Neural cell (in vitro differentiated cells): ENCODE measurements around the gene GNLY. TPM values are rescaled to one million over a fixed set of nuclear protein-coding genes. Genes with fewer than 3 reads are reported as not detected.

Experiments
- H2AFZ ChIP-seq: fragments of 200-600, 300-800 bp; sonication (generic), shearing (Covaris generic); 2 replicates; pipeline ENCODE4 v1.6.0; 2014; ENCODE audit warnings: low read depth, mild to moderate bottlenecking, antibody characterized with exemption, low read length, moderate library complexity
- H3F3A ChIP-seq: fragments of 200-600 bp; shearing (Covaris generic); 2 replicates; pipeline ENCODE4 v1.6.1; 2016; ENCODE audit warnings: mild to moderate bottlenecking, moderate library complexity, mixed read lengths, antibody characterized with exemption, low read length; ENCODE audit not compliant: insufficient read depth, poor library complexity, severe bottlenecking
- H3K27ac ChIP-seq: fragments of 200-600, 300-800 bp; sonication (generic), shearing (Covaris generic); 2 replicates; pipeline ENCODE4 v1.5.1; 2014; ENCODE audit warnings: mild to moderate bottlenecking, low read length, moderate library complexity
- H3K27me3 ChIP-seq: fragments of 300-800, 200-600 bp; sonication (generic), shearing (Covaris generic); 2 replicates; pipeline ENCODE4 v1.6.0; 2014; ENCODE audit warnings: mild to moderate bottlenecking, low read depth, low read length, moderate library complexity; ENCODE audit not compliant: insufficient read depth
- H3K36me3 ChIP-seq: fragments of 300-800, 200-600 bp; sonication (generic), shearing (Covaris generic); 2 replicates; pipeline ENCODE4 v1.5.1; 2014; ENCODE audit warnings: mild to moderate bottlenecking, antibody characterized with exemption, low read length, moderate library complexity; ENCODE audit not compliant: insufficient read depth
- H3K4me2 ChIP-seq: fragments of 300-800, 200-600 bp; sonication (generic), shearing (Covaris generic); 2 replicates; pipeline ENCODE4 v1.6.0; 2014; ENCODE audit warnings: mild to moderate bottlenecking, low read length
- H3K4me3 ChIP-seq: fragments of 300-800, 200-600 bp; sonication (generic), shearing (Covaris generic); 2 replicates; pipeline ENCODE4 v1.5.1; 2014; ENCODE audit warnings: mild to moderate bottlenecking, low read length, moderate library complexity
- H3K79me2 ChIP-seq: fragments of 200-600 bp; shearing (Covaris generic); replicated peaks from 2 replicates; pipeline ENCODE4 v1.6.0; 2014; ENCODE audit warnings: mild to moderate bottlenecking, low read length, moderate library complexity; ENCODE audit not compliant: insufficient read depth
- H3K9ac ChIP-seq: fragments of 300-800, 200-600 bp; sonication (generic), shearing (Covaris generic); 2 replicates; pipeline ENCODE4 v1.6.1; 2016; ENCODE audit warnings: mild to moderate bottlenecking, low read length, mixed read lengths
- H3K9me2 ChIP-seq: fragments of 200-600 bp; shearing (Covaris generic); 2 replicates; pipeline ENCODE4 v1.6.1; 2016; ENCODE audit warnings: mild to moderate bottlenecking, low read length, mixed read lengths; ENCODE audit not compliant: insufficient read depth
- H3K9me3 ChIP-seq: fragments of 200-600, 300-800 bp; sonication (generic), shearing (Covaris generic); 2 replicates; pipeline ENCODE4 v1.6.1; 2016; ENCODE audit warnings: mild to moderate bottlenecking, mixed run types, low read length, moderate library complexity, mixed read lengths
- H4K20me1 ChIP-seq: fragments of 200-600 bp; shearing (Covaris generic); 2 replicates; pipeline ENCODE4 v1.6.1; 2016; ENCODE audit warnings: mild to moderate bottlenecking, mixed run types; ENCODE audit not compliant: insufficient read depth
- EZH2 ChIP-seq: fragments of 200-600, 300-800 bp; shearing (Covaris generic), sonication (generic); IDR thresholded peaks from 2 replicates; pipeline ENCODE4 v1.6.1; 2014; ENCODE audit warnings: antibody characterized with exemption, low read length, borderline replicate concordance, mild to moderate bottlenecking; ENCODE audit not compliant: insufficient read depth, poor library complexity, severe bottlenecking
- MXI1 ChIP-seq: fragments of 450-650 bp; conservative IDR thresholded peaks from 2 replicates; pipeline ENCODE4 v1.6.1; 2014; ENCODE audit warnings: antibody characterized with exemption, mild to moderate bottlenecking; ENCODE audit not compliant: poor library complexity, severe bottlenecking
- POLR2AphosphoS5 ChIP-seq: IDR thresholded peaks from 2 replicates; pipeline ENCODE4 v1.6.1; 2012
- RAD21 ChIP-seq: fragments of 450-650 bp; conservative IDR thresholded peaks from 2 replicates; pipeline ENCODE4 v1.6.1; 2014; ENCODE audit warnings: antibody characterized with exemption, mild to moderate bottlenecking, moderate library complexity
- SMC3 ChIP-seq: fragments of 450-650 bp; conservative IDR thresholded peaks from 2 replicates; pipeline ENCODE4 v1.6.1; 2014; ENCODE audit warnings: antibody characterized with exemption, mild to moderate bottlenecking, moderate library complexity; ENCODE audit not compliant: poor library complexity
- TAF1 ChIP-seq: IDR thresholded peaks from 2 replicates; pipeline ENCODE4 v1.6.1; 2012; ENCODE audit warnings: low read depth
- polyA plus RNA-seq: library from polyadenylated mRNA; depleted of rRNA; stranded (reverse); fragments of >200 nt; gene quantifications from 2 replicates; pipeline ENCODE4 v1.2.3, GENCODE V29; 2014
- TF ChIP-seq, protein P1 (sequence below): fragments of 450-650 bp; IDR thresholded peaks from 2 replicates; pipeline ENCODE4 v1.5.1; 2014; ENCODE audit warnings: antibody characterized with exemption, mild to moderate bottlenecking, moderate library complexity; ENCODE audit not compliant: poor library complexity, severe bottlenecking
- TF ChIP-seq, protein P2 (sequence below): IDR thresholded peaks from 2 replicates; pipeline ENCODE4 v1.6.1; 2012; ENCODE audit warnings: borderline replicate concordance

The GNLY gene
- polyA plus RNA-seq, 1 donor from 2014 or later = not detected

GRCh38 chr2:85681776-85682175 is 12.4 kb upstream of the GNLY start:
- Histone ChIP-seq H3K27me3 (no peaks in the 10 kb centered on the region), H3K4me2 (no peak overlapping the region), H3K9ac (no peak overlapping the region), H3K9me2 (no peaks in the 10 kb centered on the region), H3K36me3 (no peaks in the 10 kb centered on the region), H3F3A (no peaks in the 10 kb centered on the region), H3K27ac (no peak overlapping the region), H4K20me1 (no peaks in the 10 kb centered on the region), H2AFZ (no peak overlapping the region), H3K79me2 (no peaks in the 10 kb centered on the region), H3K9me3 (no peaks in the 10 kb centered on the region), H3K4me3 (no peak overlapping the region)
- TF ChIP-seq EZH2 (no peak), TAF1 (no peak), POLR2AphosphoS5 (no peak), MXI1 (no peak)
- TF ChIP-seq, protein P1, sequence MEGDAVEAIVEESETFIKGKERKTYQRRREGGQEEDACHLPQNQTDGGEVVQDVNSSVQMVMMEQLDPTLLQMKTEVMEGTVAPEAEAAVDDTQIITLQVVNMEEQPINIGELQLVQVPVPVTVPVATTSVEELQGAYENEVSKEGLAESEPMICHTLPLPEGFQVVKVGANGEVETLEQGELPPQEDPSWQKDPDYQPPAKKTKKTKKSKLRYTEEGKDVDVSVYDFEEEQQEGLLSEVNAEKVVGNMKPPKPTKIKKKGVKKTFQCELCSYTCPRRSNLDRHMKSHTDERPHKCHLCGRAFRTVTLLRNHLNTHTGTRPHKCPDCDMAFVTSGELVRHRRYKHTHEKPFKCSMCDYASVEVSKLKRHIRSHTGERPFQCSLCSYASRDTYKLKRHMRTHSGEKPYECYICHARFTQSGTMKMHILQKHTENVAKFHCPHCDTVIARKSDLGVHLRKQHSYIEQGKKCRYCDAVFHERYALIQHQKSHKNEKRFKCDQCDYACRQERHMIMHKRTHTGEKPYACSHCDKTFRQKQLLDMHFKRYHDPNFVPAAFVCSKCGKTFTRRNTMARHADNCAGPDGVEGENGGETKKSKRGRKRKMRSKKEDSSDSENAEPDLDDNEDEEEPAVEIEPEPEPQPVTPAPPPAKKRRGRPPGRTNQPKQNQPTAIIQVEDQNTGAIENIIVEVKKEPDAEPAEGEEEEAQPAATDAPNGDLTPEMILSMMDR = no peak

DNA sequence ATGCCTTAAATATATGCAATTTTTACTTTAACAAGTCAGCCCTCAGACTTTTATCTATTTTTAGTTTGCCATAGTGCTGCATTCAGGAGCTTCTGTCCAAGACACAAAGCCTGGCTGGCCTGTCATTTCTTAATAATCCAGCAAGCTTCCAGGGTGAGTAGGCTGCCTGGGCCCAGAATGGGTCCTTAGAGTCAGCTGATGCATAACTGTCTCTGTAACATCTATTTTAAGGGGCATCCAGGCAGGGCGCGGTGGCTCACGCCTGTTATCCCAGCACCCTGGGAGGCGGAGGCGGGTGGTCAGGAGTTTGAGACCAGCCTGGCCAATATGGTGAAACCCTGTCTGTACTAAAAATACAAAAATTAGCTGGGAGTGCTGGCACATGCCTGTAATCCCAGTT is 11.8 kb upstream of the GNLY start:
- H3K27ac ChIP-seq = no peak overlapping the region
- H3K79me2 ChIP-seq = no peaks in the 10 kb centered on the region
- H3K36me3 ChIP-seq = no peaks in the 10 kb centered on the region
- no peaks in the 10 kb centered on the region for H3K9me2 ChIP-seq
- no peaks in the 10 kb centered on the region for H4K20me1 ChIP-seq
- H3K9me3 ChIP-seq = no peaks in the 10 kb centered on the region
- no peak overlapping the region for H2AFZ ChIP-seq
- no peaks in the 10 kb centered on the region for H3F3A ChIP-seq
- H3K27me3 ChIP-seq = no peaks in the 10 kb centered on the region
- no peak overlapping the region for H3K9ac ChIP-seq
- no peak for TF ChIP-seq RAD21
- TF ChIP-seq SMC3 = no peak
- TF ChIP-seq, protein P2, sequence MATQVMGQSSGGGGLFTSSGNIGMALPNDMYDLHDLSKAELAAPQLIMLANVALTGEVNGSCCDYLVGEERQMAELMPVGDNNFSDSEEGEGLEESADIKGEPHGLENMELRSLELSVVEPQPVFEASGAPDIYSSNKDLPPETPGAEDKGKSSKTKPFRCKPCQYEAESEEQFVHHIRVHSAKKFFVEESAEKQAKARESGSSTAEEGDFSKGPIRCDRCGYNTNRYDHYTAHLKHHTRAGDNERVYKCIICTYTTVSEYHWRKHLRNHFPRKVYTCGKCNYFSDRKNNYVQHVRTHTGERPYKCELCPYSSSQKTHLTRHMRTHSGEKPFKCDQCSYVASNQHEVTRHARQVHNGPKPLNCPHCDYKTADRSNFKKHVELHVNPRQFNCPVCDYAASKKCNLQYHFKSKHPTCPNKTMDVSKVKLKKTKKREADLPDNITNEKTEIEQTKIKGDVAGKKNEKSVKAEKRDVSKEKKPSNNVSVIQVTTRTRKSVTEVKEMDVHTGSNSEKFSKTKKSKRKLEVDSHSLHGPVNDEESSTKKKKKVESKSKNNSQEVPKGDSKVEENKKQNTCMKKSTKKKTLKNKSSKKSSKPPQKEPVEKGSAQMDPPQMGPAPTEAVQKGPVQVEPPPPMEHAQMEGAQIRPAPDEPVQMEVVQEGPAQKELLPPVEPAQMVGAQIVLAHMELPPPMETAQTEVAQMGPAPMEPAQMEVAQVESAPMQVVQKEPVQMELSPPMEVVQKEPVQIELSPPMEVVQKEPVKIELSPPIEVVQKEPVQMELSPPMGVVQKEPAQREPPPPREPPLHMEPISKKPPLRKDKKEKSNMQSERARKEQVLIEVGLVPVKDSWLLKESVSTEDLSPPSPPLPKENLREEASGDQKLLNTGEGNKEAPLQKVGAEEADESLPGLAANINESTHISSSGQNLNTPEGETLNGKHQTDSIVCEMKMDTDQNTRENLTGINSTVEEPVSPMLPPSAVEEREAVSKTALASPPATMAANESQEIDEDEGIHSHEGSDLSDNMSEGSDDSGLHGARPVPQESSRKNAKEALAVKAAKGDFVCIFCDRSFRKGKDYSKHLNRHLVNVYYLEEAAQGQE = no peak
- TF ChIP-seq, protein P1 = no peak
- no peak for TF ChIP-seq TAF1
- H3K4me3 ChIP-seq = no peak overlapping the region
- no peak overlapping the region for H3K4me2 ChIP-seq
